ENCODE measurements around the gene NKPD1. TPM values are rescaled to one million over a fixed set of nuclear protein-coding genes. Genes with fewer than 3 reads are reported as not detected.

Gene NKPD1
- total and polyA plus RNA-seq, 2 donors (not counting 1 experiment from before 2014, with no cell fraction given) = 0.27 to 0.36 TPM

- H3K79me2 ChIP-seq (ENCODE audit: control insufficient read depth, insufficient read depth, low read length) = peaks cover 95% of the 10 kb centered on the region
- no peaks in the 10 kb centered on the region for H3K27me3 ChIP-seq (replicated peaks in 1 of 4; ENCODE audit: control extremely low read depth in 1 of 4, control insufficient read depth in 3 of 4, insufficient read depth in 4 of 4, low read length in 3 of 4)
- H3K36me3 ChIP-seq (replicated peaks in 1 of 2; ENCODE audit: control extremely low read depth in 1 of 2, control insufficient read depth in 1 of 2, extremely low read depth in 1 of 2, insufficient read depth in 2 of 2, low read length in 1 of 2) = no peaks in the 10 kb centered on the region
- H3K27ac ChIP-seq (ENCODE audit: low read length in 2 of 2) = no peak overlapping the region
- H2AFZ ChIP-seq (ENCODE audit: insufficient read depth, low read depth, low read length, poor library complexity, severe bottlenecking) = no peak overlapping the region
- ChIA-PET POLR2A (interaction anchor here (1.1 kb wide), 1 partner anchor 22 kb away, joined by 3 read pairs; no protein-coding TSS in a partner anchor), CTCF (interaction anchor here (0.7 to 2.5 kb wide), 13 partner anchors 8 to 147 kb away, joined by 3 to 14 read pairs (median 3); partner anchors contain the start of genes BLOC1S3, PPP1R37 and TRAPPC6A)
- Mint-ChIP-seq H3K9me3 (ENCODE audit: insufficient read depth) (no peaks in the 10 kb centered on the region), H3K4me3 (no peak overlapping the region), H3K27ac (no peak overlapping the region), H3K4me1 (peaks cover 47% of the 10 kb centered on the region), H3K27me3 (no peaks in the 10 kb centered on the region)
- no peak overlapping the region for H3K4me3 ChIP-seq (ENCODE audit: control extremely low read depth in 1 of 5, extremely low read depth in 1 of 5, insufficient read depth in 1 of 5, low read depth in 2 of 5, low read length in 4 of 5)
- peaks cover 16 to 32% of the 10 kb centered on the region in 2 donors for H3K4me1 ChIP-seq (ENCODE audit: control insufficient read depth in 2 of 2, insufficient read depth in 2 of 2, low read length in 2 of 2)
- DNase-seq (no peak), ATAC-seq (ENCODE audit: low read depth) (no peak)
- H3K9me3 ChIP-seq (ENCODE audit: control extremely low read depth in 1 of 3, control insufficient read depth in 2 of 3, insufficient read depth in 1 of 3, low read length in 2 of 3) = no peaks in the 10 kb centered on the region
- peaks cover 78% of the 10 kb centered on the region for H4K20me1 ChIP-seq (ENCODE audit: control insufficient read depth, insufficient read depth, low read length, poor library complexity, severe bottlenecking)
- 97% methylated on average over 4 of the region's 9 CpGs for WGBS (ENCODE audit: insufficient coverage)
- TF ChIP-seq CTCF (IDR thresholded peaks at IDR 0.05) = no peak
- TF ChIP-seq EZH2 (IDR thresholded peaks at IDR 0.05; ENCODE audit: borderline replicate concordance, insufficient read depth, low read depth, low read length, poor library complexity, severe bottlenecking) = no peak
- no peak overlapping the region for H3K4me2 ChIP-seq (replicated peaks; ENCODE audit: low read depth, low read length, poor library complexity, severe bottlenecking)
- no peak overlapping the region for H3K9ac ChIP-seq (ENCODE audit: low read length)
- intact Hi-C loops (cut with micrococcal nuclease) = loop anchor here (5.0 kb wide), 1 partner anchor 33 kb away; the partner anchor contains the start of gene PPP1R37
These were observed 35.4 kb downstream of the NKPD1 start for GRCh38 chr19:45125360-45125759.

- no peak overlapping the region for H3K4me2 ChIP-seq (replicated peaks; ENCODE audit: low read depth, low read length, poor library complexity, severe bottlenecking)
- H3K79me2 ChIP-seq (ENCODE audit: control insufficient read depth, insufficient read depth, low read length) = peaks cover 95% of the 10 kb centered on the region
- Mint-ChIP-seq H3K27me3 (no peaks in the 10 kb centered on the region), H3K27ac (no peak overlapping the region), H3K9me3 (ENCODE audit: insufficient read depth) (no peaks in the 10 kb centered on the region), H3K4me1 (peaks cover 58% of the 10 kb centered on the region), H3K4me3 (no peak overlapping the region)
- intact Hi-C loops (cut with micrococcal nuclease) = no loop called here
- DNase-seq = no peak
- H3K4me3 ChIP-seq (ENCODE audit: control extremely low read depth in 1 of 5, extremely low read depth in 1 of 5, insufficient read depth in 1 of 5, low read depth in 2 of 5, low read length in 4 of 5) = no peak overlapping the region
- H4K20me1 ChIP-seq (ENCODE audit: control insufficient read depth, insufficient read depth, low read length, poor library complexity, severe bottlenecking) = peaks cover 82% of the 10 kb centered on the region
- peaks cover 22 to 42% of the 10 kb centered on the region in 2 donors for H3K4me1 ChIP-seq (ENCODE audit: control insufficient read depth in 2 of 2, insufficient read depth in 2 of 2, low read length in 2 of 2)
- no peak overlapping the region for H2AFZ ChIP-seq (ENCODE audit: insufficient read depth, low read depth, low read length, poor library complexity, severe bottlenecking)
- ATAC-seq (ENCODE audit: low read depth) = no peak
- H3K9ac ChIP-seq (ENCODE audit: low read length) = no peak overlapping the region
- 100% methylated on average over 3 of the region's 6 CpGs for WGBS (ENCODE audit: insufficient coverage)
- no peak for TF ChIP-seq EZH2 (IDR thresholded peaks at IDR 0.05; ENCODE audit: borderline replicate concordance, insufficient read depth, low read depth, low read length, poor library complexity, severe bottlenecking)
- TF ChIP-seq CTCF (IDR thresholded peaks at IDR 0.05) = no peak
- no peaks in the 10 kb centered on the region for H3K9me3 ChIP-seq (ENCODE audit: control extremely low read depth in 1 of 3, control insufficient read depth in 2 of 3, insufficient read depth in 1 of 3, low read length in 2 of 3)
- no peak overlapping the region for H3K27ac ChIP-seq (ENCODE audit: low read length in 2 of 2)
- no peaks in the 10 kb centered on the region for H3K36me3 ChIP-seq (replicated peaks in 1 of 2; ENCODE audit: control extremely low read depth in 1 of 2, control insufficient read depth in 1 of 2, extremely low read depth in 1 of 2, insufficient read depth in 2 of 2, low read length in 1 of 2)
- no peaks in the 10 kb centered on the region for H3K27me3 ChIP-seq (replicated peaks in 1 of 4; ENCODE audit: control extremely low read depth in 1 of 4, control insufficient read depth in 3 of 4, insufficient read depth in 4 of 4, low read length in 3 of 4)
- POLR2A ChIA-PET = no interaction called here
- CTCF ChIA-PET = interaction anchor here (2.2 kb wide), 1 partner anchor 12 kb away, joined by 6 read pairs; no protein-coding TSS in a partner anchor
These were observed 36.8 kb downstream of the NKPD1 start for GRCh38 chr19:45124021-45124420.

All from B cell (primary cell).